ENCODE measurements around the gene VASN. TPM values are rescaled to one million over a fixed set of nuclear protein-coding genes. Genes with fewer than 3 reads are reported as not detected.

VASN gene
- total RNA-seq, 1 donor from 2014 or later, result 4.0 TPM

GRCh38 chr16:4350365-4350786 is 21.3 kb upstream of the VASN start:
- Mint-ChIP-seq H3K36me3 (ENCODE audit: insufficient read depth) (peaks cover 2% of the 10 kb centered on the region), H3K27ac (peak overlapping the region; percentile 91)
- TF ChIP-seq CTCF (IDR thresholded peaks at IDR 0.05; ENCODE audit: unreplicated experiment), result no peak

GRCh38 chr16:4350787-4351659 is 20.6 kb upstream of the VASN start, which contains the start of gene PAM16:
Gene PAM16 (minus strand): TSS chr16:4351321. CDS start chr16:4351234, 87 bp downstream.
- Mint-ChIP-seq H3K27ac (peak within 1 kb of the TSS; percentile 91), H3K36me3 (ENCODE audit: insufficient read depth) (peaks cover 2% of the 10 kb centered on the region), H3K4me1 (ENCODE audit: low read depth) (peaks cover 5% of the 10 kb centered on the region), H3K9me3 (ENCODE audit: low read depth) (no peaks in the 10 kb centered on the region), H3K4me3 (ENCODE audit: low read depth) (peak within 1 kb of the TSS; percentile 88), H3K27me3 (no peaks in the 10 kb centered on the region)
- TF ChIP-seq CTCF (IDR thresholded peaks at IDR 0.05; ENCODE audit: unreplicated experiment), result peak; percentile 34
- DNase-seq (ENCODE audit: low spot score, unreplicated experiment), result peak; percentile 98

More at GRCh38 chr16:4350365-4350786, 21.3 kb upstream of the VASN start:
- H3K4me3 Mint-ChIP-seq (ENCODE audit: low read depth), result peak overlapping the region; percentile 88
- DNase-seq (ENCODE audit: low spot score, unreplicated experiment), result no peak
- no peaks in the 10 kb centered on the region for H3K27me3 Mint-ChIP-seq
- no peaks in the 10 kb centered on the region for H3K9me3 Mint-ChIP-seq (ENCODE audit: low read depth)
- H3K4me1 Mint-ChIP-seq (ENCODE audit: low read depth), result peaks cover 5% of the 10 kb centered on the region

- Mint-ChIP-seq H3K27me3 (no peaks in the 10 kb centered on the region), H3K36me3 (ENCODE audit: insufficient read depth) (peaks cover 2% of the 10 kb centered on the region), H3K4me3 (ENCODE audit: low read depth) (peak overlapping the region; percentile 51), H3K4me1 (ENCODE audit: low read depth) (peaks cover 5% of the 10 kb centered on the region), H3K9me3 (ENCODE audit: low read depth) (no peaks in the 10 kb centered on the region), H3K27ac (no peak overlapping the region)
- DNase-seq (ENCODE audit: low spot score, unreplicated experiment), result no peak
- TF ChIP-seq CTCF (IDR thresholded peaks at IDR 0.05; ENCODE audit: unreplicated experiment), result no peak
These were observed 19.8 kb upstream of the VASN start for GRCh38 chr16:4351880-4352279.

GRCh38 chr16:4352843-4353242 is 18.8 kb upstream of the VASN start:
- TF ChIP-seq CTCF (IDR thresholded peaks at IDR 0.05; ENCODE audit: unreplicated experiment), result no peak
- Mint-ChIP-seq H3K4me3 (ENCODE audit: low read depth) (no peak overlapping the region), H3K36me3 (ENCODE audit: insufficient read depth) (peaks cover 2% of the 10 kb centered on the region), H3K27ac (no peak overlapping the region), H3K27me3 (no peaks in the 10 kb centered on the region), H3K4me1 (ENCODE audit: low read depth) (peaks cover 5% of the 10 kb centered on the region), H3K9me3 (ENCODE audit: low read depth) (no peaks in the 10 kb centered on the region)
- no peak for DNase-seq (ENCODE audit: low spot score, unreplicated experiment)

- Mint-ChIP-seq H3K27me3 (no peaks in the 10 kb centered on the region), H3K27ac (no peak overlapping the region), H3K4me1 (ENCODE audit: low read depth) (peaks cover 5% of the 10 kb centered on the region), H3K36me3 (ENCODE audit: insufficient read depth) (no peaks in the 10 kb centered on the region), H3K4me3 (ENCODE audit: low read depth) (no peak overlapping the region), H3K9me3 (ENCODE audit: low read depth) (no peaks in the 10 kb centered on the region)
- no peak for TF ChIP-seq CTCF (IDR thresholded peaks at IDR 0.05; ENCODE audit: unreplicated experiment)
- no peak for DNase-seq (ENCODE audit: low spot score, unreplicated experiment)
These were observed 18.0 kb upstream of the VASN start for GRCh38 chr16:4353675-4354074.

Measured in progenitor cell of endocrine pancreas (in vitro differentiated cells).